Gastroesophageal sphincter (tissue), 3 donors: ENCODE data around the gene RAB24.

Experiments
- EP300 ChIP-seq: sonication (generic); formaldehyde crosslinking; IDR thresholded peaks from one replicate; pipeline ENCODE4 v1.6.1; 2017; ENCODE audit warnings: antibody characterized with exemption, mild to moderate bottlenecking
- POLR2A ChIP-seq, 2 donors: fragments of 450-650 bp; IDR thresholded peaks; one replicate each; pipeline ENCODE4 v1.6.1; 2017; ENCODE audit warnings: antibody characterized with exemption in 2 of 2, mild to moderate bottlenecking in 2 of 2, moderate library complexity in 1 of 2
- POLR2AphosphoS5 ChIP-seq: sonication (generic); formaldehyde crosslinking; IDR thresholded peaks from one replicate; pipeline ENCODE4 v1.6.1; 2017; ENCODE audit warnings: antibody characterized with exemption
- TF ChIP-seq, protein P1 (sequence below), 4 experiments: fragments of 200-600 bp in 2 of 4; fragments of 450-650 bp in 2 of 4; sonication (generic) in 1 of 4; IDR thresholded peaks; one replicate each; pipeline ENCODE4 v1.5.1; 2017 to 2019; ENCODE audit warnings: antibody characterized with exemption in 4 of 4, mild to moderate bottlenecking in 2 of 4, moderate library complexity in 2 of 4

DNA sequence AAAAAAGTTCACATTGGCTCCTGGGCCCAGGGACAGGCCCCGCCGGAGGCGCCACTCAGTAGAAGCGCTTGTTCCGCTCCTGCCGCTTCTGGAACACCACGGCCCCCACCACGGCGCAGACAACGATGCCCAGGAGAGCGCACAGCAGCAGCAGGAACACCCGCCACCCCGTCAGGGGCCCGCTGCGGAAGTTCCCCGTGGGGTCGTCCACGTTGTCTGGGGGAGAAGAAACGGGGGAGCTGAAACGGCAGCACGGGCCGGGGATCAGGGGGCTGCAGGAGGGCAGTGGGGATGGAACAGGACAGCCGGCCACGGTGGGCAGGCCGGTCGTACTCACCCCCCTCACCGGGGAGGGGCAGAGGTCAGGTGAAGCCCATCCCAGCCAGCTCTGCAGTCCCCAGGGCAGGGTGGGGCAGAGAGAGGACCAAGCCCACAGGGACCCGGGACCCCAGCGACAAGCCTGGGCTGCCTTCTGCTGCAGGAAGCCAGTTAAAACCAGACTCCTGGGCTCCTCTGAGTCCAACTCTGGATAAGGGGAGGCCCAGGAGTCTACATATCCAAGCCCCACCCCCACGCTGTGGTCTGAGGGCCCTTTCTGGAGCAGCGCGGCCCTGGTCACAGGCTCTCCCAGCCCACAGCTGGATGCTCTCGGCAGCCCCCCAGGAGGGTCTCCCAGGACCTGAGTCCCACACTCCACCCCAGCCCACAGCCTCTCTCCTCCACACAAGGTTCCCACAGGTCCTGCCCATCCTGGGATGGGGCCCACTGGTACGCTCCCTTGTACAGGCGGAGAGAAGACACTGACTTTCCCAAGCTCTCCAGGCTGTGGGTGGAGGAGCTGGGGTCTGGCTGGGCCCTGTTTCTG lies 28.7 kb upstream of the RAB24 start:
- TF ChIP-seq, protein P1, sequence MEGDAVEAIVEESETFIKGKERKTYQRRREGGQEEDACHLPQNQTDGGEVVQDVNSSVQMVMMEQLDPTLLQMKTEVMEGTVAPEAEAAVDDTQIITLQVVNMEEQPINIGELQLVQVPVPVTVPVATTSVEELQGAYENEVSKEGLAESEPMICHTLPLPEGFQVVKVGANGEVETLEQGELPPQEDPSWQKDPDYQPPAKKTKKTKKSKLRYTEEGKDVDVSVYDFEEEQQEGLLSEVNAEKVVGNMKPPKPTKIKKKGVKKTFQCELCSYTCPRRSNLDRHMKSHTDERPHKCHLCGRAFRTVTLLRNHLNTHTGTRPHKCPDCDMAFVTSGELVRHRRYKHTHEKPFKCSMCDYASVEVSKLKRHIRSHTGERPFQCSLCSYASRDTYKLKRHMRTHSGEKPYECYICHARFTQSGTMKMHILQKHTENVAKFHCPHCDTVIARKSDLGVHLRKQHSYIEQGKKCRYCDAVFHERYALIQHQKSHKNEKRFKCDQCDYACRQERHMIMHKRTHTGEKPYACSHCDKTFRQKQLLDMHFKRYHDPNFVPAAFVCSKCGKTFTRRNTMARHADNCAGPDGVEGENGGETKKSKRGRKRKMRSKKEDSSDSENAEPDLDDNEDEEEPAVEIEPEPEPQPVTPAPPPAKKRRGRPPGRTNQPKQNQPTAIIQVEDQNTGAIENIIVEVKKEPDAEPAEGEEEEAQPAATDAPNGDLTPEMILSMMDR (IDR thresholded peaks at IDR 0.05) = no peak
- TF ChIP-seq POLR2AphosphoS5 (no peak), POLR2A (IDR thresholded peaks at IDR 0.05) (no peak), EP300 (no peak)
